GM21423 (cell line): ENCODE results near the gene POC1B.

Experiments
- ATAC-seq: cut with Tn5 transposase; IDR thresholded peaks from one replicate; pipeline ENCODE4 v1.9.1; 2021; ENCODE audit warnings: mild to moderate bottlenecking, moderate library complexity; ENCODE audit not compliant: unreplicated experiment

The POC1B gene

GRCh38 chr12:89497467-89497866, 28.4 kb downstream of the POC1B start:
- ATAC-seq = no peak

GRCh38 chr12:89497005-89497404, 28.8 kb downstream of the POC1B start:
- no peak for ATAC-seq

GRCh38 chr12:89494411-89495231, 31.2 kb downstream of the POC1B start:
- peak; percentile 48 for ATAC-seq

- ATAC-seq = no peak
Measured at GRCh38 chr12:89493670-89494302, 32.1 kb downstream of the POC1B start.

GRCh38 chr12:89492883-89493282, 33.0 kb downstream of the POC1B start:
- no peak for ATAC-seq

- no peak for ATAC-seq
Measured at GRCh38 chr12:89490922-89491321, 34.9 kb downstream of the POC1B start.

GRCh38 chr12:89486264-89486663, 39.6 kb downstream of the POC1B start:
- ATAC-seq = no peak

- ATAC-seq = no peak
Measured at GRCh38 chr12:89484470-89484869, 41.4 kb downstream of the POC1B start.

- no peak for ATAC-seq
Measured at GRCh38 chr12:89481213-89481914, 44.5 kb downstream of the POC1B start.

- ATAC-seq = no peak
Measured at GRCh38 chr12:89479982-89480381, 45.9 kb downstream of the POC1B start.

GRCh38 chr12:89477633-89478279, 48.1 kb downstream of the POC1B start:
- ATAC-seq = no peak

GRCh38 chr12:89476904-89477595, 48.8 kb downstream of the POC1B start:
- ATAC-seq = no peak

GRCh38 chr12:89476232-89476631, 49.6 kb downstream of the POC1B start:
- ATAC-seq = no peak

- ATAC-seq = no peak
Measured at GRCh38 chr12:89475203-89475990, 50.5 kb downstream of the POC1B start.

- ATAC-seq = no peak
Measured at GRCh38 chr12:89474615-89475014, 51.2 kb downstream of the POC1B start.

GRCh38 chr12:89472508-89472907, 53.3 kb downstream of the POC1B start:
- no peak for ATAC-seq

- ATAC-seq = peak; percentile 41
Measured at GRCh38 chr12:89470741-89471509, 54.9 kb downstream of the POC1B start.

GRCh38 chr12:89469361-89469760, 56.5 kb downstream of the POC1B start:
- ATAC-seq = peak; percentile 55

GRCh38 chr12:89468648-89469326, 57.1 kb downstream of the POC1B start:
- peak; percentile 85 for ATAC-seq
